22Rv1 (cell line): ENCODE data around the gene GCGR.

ENCODE experiments used
- ZFX ChIP-seq: fragments of 450-650 bp; IDR thresholded peaks from 2 replicates; pipeline ENCODE4 v1.6.1; 2017; ENCODE audit warnings: antibody characterized with exemption, borderline replicate concordance
- TF ChIP-seq, protein P1 (sequence below): fragments of 450-650 bp; IDR thresholded peaks from 2 replicates; pipeline ENCODE4 v1.5.1; 2017; ENCODE audit warnings: mild to moderate bottlenecking

- TF ChIP-seq, protein P1, sequence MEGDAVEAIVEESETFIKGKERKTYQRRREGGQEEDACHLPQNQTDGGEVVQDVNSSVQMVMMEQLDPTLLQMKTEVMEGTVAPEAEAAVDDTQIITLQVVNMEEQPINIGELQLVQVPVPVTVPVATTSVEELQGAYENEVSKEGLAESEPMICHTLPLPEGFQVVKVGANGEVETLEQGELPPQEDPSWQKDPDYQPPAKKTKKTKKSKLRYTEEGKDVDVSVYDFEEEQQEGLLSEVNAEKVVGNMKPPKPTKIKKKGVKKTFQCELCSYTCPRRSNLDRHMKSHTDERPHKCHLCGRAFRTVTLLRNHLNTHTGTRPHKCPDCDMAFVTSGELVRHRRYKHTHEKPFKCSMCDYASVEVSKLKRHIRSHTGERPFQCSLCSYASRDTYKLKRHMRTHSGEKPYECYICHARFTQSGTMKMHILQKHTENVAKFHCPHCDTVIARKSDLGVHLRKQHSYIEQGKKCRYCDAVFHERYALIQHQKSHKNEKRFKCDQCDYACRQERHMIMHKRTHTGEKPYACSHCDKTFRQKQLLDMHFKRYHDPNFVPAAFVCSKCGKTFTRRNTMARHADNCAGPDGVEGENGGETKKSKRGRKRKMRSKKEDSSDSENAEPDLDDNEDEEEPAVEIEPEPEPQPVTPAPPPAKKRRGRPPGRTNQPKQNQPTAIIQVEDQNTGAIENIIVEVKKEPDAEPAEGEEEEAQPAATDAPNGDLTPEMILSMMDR: no peak
- TF ChIP-seq ZFX: no peak
Observed at GRCh38 chr17:81844327-81844851, 40.4 kb downstream of the GCGR start.
